Endothelial cell of hepatic sinusoid (primary cell): ENCODE measurements around the gene MAP1LC3B2.
"Not testable (repeated sequence)": the region's sequence is repeated elsewhere in the genome, so short reads cannot be mapped to it uniquely, and the experiment has no call there.

ENCODE experiments used
- in situ Hi-C: cut with HindIII; loops from 2 replicates; pipeline ENCODE4 v1.10.0; 2017; ENCODE audit warnings: low sequenced_read_pairs

Gene MAP1LC3B2

GRCh38 chr12:116556964-116557698 is 2.0 kb upstream of the MAP1LC3B2 start:
- in situ Hi-C loops, result no loop called here

GRCh38 chr12:116558280-116559161 is 660 bp upstream of the MAP1LC3B2 start:
- in situ Hi-C loops, result no loop called here

- in situ Hi-C loops, result no loop called here
Measured at GRCh38 chr12:116561181-116561821, 2.1 kb downstream of the MAP1LC3B2 start.

GRCh38 chr12:116562090-116562489 is 2.9 kb downstream of the MAP1LC3B2 start:
- in situ Hi-C loops, result no loop called here

- in situ Hi-C loops, result no loop called here
Measured at GRCh38 chr12:116563262-116563661, 4.1 kb downstream of the MAP1LC3B2 start.

GRCh38 chr12:116564080-116564479 is 4.9 kb downstream of the MAP1LC3B2 start:
- in situ Hi-C loops, result no loop called here

- in situ Hi-C loops, result not testable (repeated sequence)
Measured at GRCh38 chr12:116565221-116565620, 6.0 kb downstream of the MAP1LC3B2 start.

- in situ Hi-C loops, result no loop called here
Measured at GRCh38 chr12:116565963-116566362, 6.8 kb downstream of the MAP1LC3B2 start.

- in situ Hi-C loops, result no loop called here
Measured at GRCh38 chr12:116568203-116568602, 9.0 kb downstream of the MAP1LC3B2 start.

- in situ Hi-C loops, result no loop called here
Measured at GRCh38 chr12:116571089-116571488, 11.9 kb downstream of the MAP1LC3B2 start.

- in situ Hi-C loops, result no loop called here
Measured at GRCh38 chr12:116573776-116574175, 14.6 kb downstream of the MAP1LC3B2 start.

GRCh38 chr12:116575754-116576153 is 16.6 kb downstream of the MAP1LC3B2 start:
- in situ Hi-C loops, result not testable (repeated sequence)

- in situ Hi-C loops, result no loop called here
Measured at GRCh38 chr12:116577154-116577561, 18.0 kb downstream of the MAP1LC3B2 start.

GRCh38 chr12:116578051-116578450 is 18.9 kb downstream of the MAP1LC3B2 start:
- in situ Hi-C loops, result no loop called here

GRCh38 chr12:116582610-116583009 is 23.4 kb downstream of the MAP1LC3B2 start:
- in situ Hi-C loops, result loop anchor here (5.0 kb wide), 2 partner anchors 35 to 60 kb away; no protein-coding TSS in a partner anchor

- in situ Hi-C loops, result loop anchor here (5.0 kb wide), 2 partner anchors 34 to 61 kb away; no protein-coding TSS in a partner anchor
Measured at GRCh38 chr12:116583129-116583694, 24.0 kb downstream of the MAP1LC3B2 start.

- in situ Hi-C loops, result no loop called here
Measured at GRCh38 chr12:116587270-116587669, 28.1 kb downstream of the MAP1LC3B2 start.

- in situ Hi-C loops, result no loop called here
Measured at GRCh38 chr12:116588390-116589028, 29.3 kb downstream of the MAP1LC3B2 start.

- in situ Hi-C loops, result no loop called here
Measured at GRCh38 chr12:116589581-116589980, 30.4 kb downstream of the MAP1LC3B2 start.

GRCh38 chr12:116590561-116590960 is 31.4 kb downstream of the MAP1LC3B2 start:
- in situ Hi-C loops, result no loop called here
